ENCODE measurements around the gene PLOD2.
A peak's percentile ranks its signal among the peaks of the same experiment; 100 is the strongest.

GRCh38 chr3:146160321-146160963, 542 bp downstream of the PLOD2 start:
- TF ChIP-seq CTCF (IDR thresholded peaks at IDR 0.05), result peak; percentile 79
- no peak for TF ChIP-seq REST (IDR thresholded peaks at IDR 0.05; ENCODE audit: insufficient read depth in 1 of 2, low read depth in 2 of 2, low read length in 1 of 2)
- TF ChIP-seq SIN3A (IDR thresholded peaks at IDR 0.05; ENCODE audit: borderline replicate concordance, insufficient read depth, low read depth, low read length), result peak; percentile 43; the same call in 1 of the 2 replicates
- no peak for TF ChIP-seq POLR2AphosphoS5 (IDR thresholded peaks at IDR 0.05; ENCODE audit: low read depth, low read length)
- peak; percentile 79 for TF ChIP-seq TCF7L2 (IDR thresholded peaks at IDR 0.05; ENCODE audit: low read depth, low read length)

Measured in Panc1 (cell line).